Activated naive CD4-positive, alpha-beta T cell treated with Interleukin-2 at 50 U/mL for 16 hours (primary cell): ENCODE results near the gene MPEG1.

Experiments used
- DNase-seq: peaks from one replicate; pipeline ENCODE4 v3.0.0-alpha.2; 2020

MPEG1 gene

GRCh38 chr11:59187587-59187986 lies 25.1 kb downstream of the MPEG1 start:
- DNase-seq = no peak

GRCh38 chr11:59187035-59187434 lies 25.7 kb downstream of the MPEG1 start:
- no peak for DNase-seq

GRCh38 chr11:59186130-59186594 lies 26.6 kb downstream of the MPEG1 start:
- DNase-seq = peak; percentile 58

GRCh38 chr11:59185386-59185945 lies 27.3 kb downstream of the MPEG1 start:
- DNase-seq = no peak

GRCh38 chr11:59184691-59185339 lies 27.9 kb downstream of the MPEG1 start:
- no peak for DNase-seq

GRCh38 chr11:59183771-59184170 lies 29.0 kb downstream of the MPEG1 start:
- DNase-seq = no peak

GRCh38 chr11:59182457-59183151 lies 30.1 kb downstream of the MPEG1 start:
- DNase-seq = no peak

GRCh38 chr11:59181746-59182456 lies 30.8 kb downstream of the MPEG1 start:
- no peak for DNase-seq

- DNase-seq = no peak
Measured at GRCh38 chr11:59180907-59181306, 31.8 kb downstream of the MPEG1 start.

GRCh38 chr11:59180168-59180776 lies 32.5 kb downstream of the MPEG1 start:
- DNase-seq = no peak

GRCh38 chr11:59179121-59179520 lies 33.6 kb downstream of the MPEG1 start:
- no peak for DNase-seq

GRCh38 chr11:59178402-59178801 lies 34.3 kb downstream of the MPEG1 start:
- DNase-seq = no peak

GRCh38 chr11:59176330-59176729 lies 36.4 kb downstream of the MPEG1 start:
- DNase-seq = no peak

- DNase-seq = no peak
Measured at GRCh38 chr11:59175091-59175501, 37.6 kb downstream of the MPEG1 start.

- DNase-seq = no peak
Measured at GRCh38 chr11:59174664-59175033, 38.1 kb downstream of the MPEG1 start.

- no peak for DNase-seq
Measured at GRCh38 chr11:59173964-59174663, 38.6 kb downstream of the MPEG1 start.

- no peak for DNase-seq
Measured at GRCh38 chr11:59173080-59173963, 39.4 kb downstream of the MPEG1 start.

GRCh38 chr11:59172345-59173079 lies 40.2 kb downstream of the MPEG1 start:
- DNase-seq = peak; percentile 24

- DNase-seq = peak; percentile 91
Measured at GRCh38 chr11:59171508-59172322, 41.0 kb downstream of the MPEG1 start, which contains the start of gene DTX4. DTX4 (plus strand) TSS chr11:59172132; CDS start chr11:59172596, 464 bp downstream.

- DNase-seq = no peak
Measured at GRCh38 chr11:59164028-59164427, 48.7 kb downstream of the MPEG1 start.
